HG02642 (cell line): Measurements from ENCODE around the gene HOXD8.

Experiments
- ATAC-seq: cut with Tn5 transposase; IDR thresholded peaks from one replicate; pipeline ENCODE4 v1.9.1; 2021; ENCODE audit warnings: mild to moderate bottlenecking; ENCODE audit not compliant: unreplicated experiment, poor library complexity

Gene HOXD8

GRCh38 chr2:176126929-176127773 is 2.4 kb upstream of the HOXD8 start:
- no peak for ATAC-seq

- ATAC-seq, result no peak
Measured at GRCh38 chr2:176127774-176128072, 1.8 kb upstream of the HOXD8 start.

- no peak for ATAC-seq
Measured at GRCh38 chr2:176128172-176128981, 1.1 kb upstream of the HOXD8 start.

- no peak for ATAC-seq
Measured at GRCh38 chr2:176129813-176130146, 275 bp downstream of the HOXD8 start.

- ATAC-seq, result no peak
Measured at GRCh38 chr2:176130147-176130956, 847 bp downstream of the HOXD8 start.

- ATAC-seq, result no peak
Measured at GRCh38 chr2:176130957-176131847, 1.7 kb downstream of the HOXD8 start.

- ATAC-seq, result no peak
Measured at GRCh38 chr2:176131848-176132158, 2.3 kb downstream of the HOXD8 start.

- no peak for ATAC-seq
Measured at GRCh38 chr2:176132205-176133171, 3.0 kb downstream of the HOXD8 start.

- no peak for ATAC-seq
Measured at GRCh38 chr2:176133389-176133788, 3.9 kb downstream of the HOXD8 start.

- ATAC-seq, result no peak
Measured at GRCh38 chr2:176134035-176134434, 4.5 kb downstream of the HOXD8 start.

GRCh38 chr2:176135035-176135440 is 5.5 kb downstream of the HOXD8 start:
- no peak for ATAC-seq

- no peak for ATAC-seq
Measured at GRCh38 chr2:176136374-176137251, 7.1 kb downstream of the HOXD8 start.

GRCh38 chr2:176137252-176137580 is 7.7 kb downstream of the HOXD8 start:
- no peak for ATAC-seq

- no peak for ATAC-seq
Measured at GRCh38 chr2:176137906-176138305, 8.4 kb downstream of the HOXD8 start.

- no peak for ATAC-seq
Measured at GRCh38 chr2:176138526-176138922, 9.0 kb downstream of the HOXD8 start.

- ATAC-seq, result no peak
Measured at GRCh38 chr2:176138923-176139660, 9.6 kb downstream of the HOXD8 start.

GRCh38 chr2:176139661-176140512 is 10.4 kb downstream of the HOXD8 start:
- no peak for ATAC-seq
